Fibroblast of skin of abdomen (primary cell): ENCODE data around the gene LRGUK.
"Not testable (repeated sequence)": the region's sequence is repeated elsewhere in the genome, so short reads cannot be mapped to it uniquely, and the experiment has no call there.

Experiments used
- DNase-seq: peaks from one replicate; pipeline ENCODE4 v3.0.0-alpha.2; 2013

Gene LRGUK

DNA sequence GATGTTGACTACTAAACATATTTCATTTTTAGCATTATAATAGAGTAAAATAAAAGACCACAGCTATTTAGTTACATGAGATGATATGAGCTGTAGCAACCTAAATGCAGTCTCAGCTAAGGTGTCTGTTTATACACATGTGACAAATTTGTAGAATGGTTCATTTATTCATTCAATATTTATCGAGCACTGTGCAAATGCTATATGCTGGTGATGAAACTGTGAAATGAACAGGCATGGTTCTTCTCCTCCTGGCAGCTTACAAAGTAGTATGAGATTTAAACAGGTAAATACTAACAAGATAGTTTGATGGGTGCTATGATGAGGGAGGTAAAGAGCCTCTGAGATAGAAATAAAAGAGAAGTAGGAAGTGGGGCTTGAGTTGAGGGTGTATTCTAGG is 60.8 kb downstream of the LRGUK start:
- DNase-seq, result no peak

DNA sequence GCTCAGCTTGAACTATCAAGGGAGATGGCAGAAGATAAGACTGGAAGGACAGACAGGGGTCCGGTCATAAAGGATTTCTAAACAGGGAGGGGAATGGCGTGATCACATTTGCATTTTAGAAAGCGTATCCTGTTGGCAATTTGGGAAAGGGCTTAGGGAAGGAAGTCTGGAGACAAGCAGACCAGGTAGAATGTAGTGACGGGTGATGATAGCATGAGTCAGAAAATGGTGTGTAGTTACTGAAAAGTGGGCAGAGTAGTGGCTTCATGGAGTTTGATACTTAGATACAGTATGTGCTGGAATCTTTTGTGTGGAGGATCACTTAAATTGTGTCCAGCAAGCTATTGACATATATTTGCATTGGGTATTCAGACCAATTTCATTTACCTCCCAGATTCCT is 61.2 kb downstream of the LRGUK start:
- DNase-seq, result no peak

DNA sequence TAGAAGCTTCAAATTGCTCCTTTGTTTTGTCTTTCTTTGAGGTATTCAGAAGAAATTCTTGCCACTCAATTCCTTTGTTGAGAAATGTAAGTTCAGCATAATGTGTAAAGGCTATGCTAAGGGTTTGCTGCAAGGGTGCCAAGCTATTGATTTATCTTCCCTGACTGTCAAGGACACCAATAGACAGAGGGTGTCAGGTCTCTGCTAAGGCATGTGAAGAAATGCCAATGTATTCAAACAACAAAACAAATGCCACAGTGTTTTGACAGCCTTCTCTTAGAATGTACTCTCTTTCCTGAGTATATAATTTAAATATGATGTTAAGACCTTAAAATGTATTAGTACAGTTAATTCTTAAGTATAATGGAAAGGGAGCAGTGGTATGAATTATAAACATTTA is 62.4 kb downstream of the LRGUK start:
- no peak for DNase-seq

DNA sequence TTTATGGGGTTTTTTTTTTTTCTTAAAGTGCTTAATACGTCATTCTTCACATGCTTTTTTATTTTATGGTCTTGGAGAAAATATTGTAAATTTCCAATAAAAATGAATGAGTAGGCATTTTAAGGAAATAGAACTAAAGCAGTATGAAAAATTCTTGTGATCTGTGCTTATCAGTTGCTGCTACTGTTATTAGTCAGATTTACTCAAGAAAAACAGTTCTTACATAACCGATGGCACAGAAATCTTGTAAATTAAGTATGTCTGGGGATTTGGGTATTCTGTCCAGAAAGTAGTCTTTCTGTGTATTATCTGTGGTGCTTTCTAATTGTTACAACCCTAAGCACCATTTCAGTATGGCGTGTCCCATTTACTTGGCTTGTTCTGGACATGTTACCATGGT is 64.7 kb downstream of the LRGUK start:
- no peak for DNase-seq

DNA sequence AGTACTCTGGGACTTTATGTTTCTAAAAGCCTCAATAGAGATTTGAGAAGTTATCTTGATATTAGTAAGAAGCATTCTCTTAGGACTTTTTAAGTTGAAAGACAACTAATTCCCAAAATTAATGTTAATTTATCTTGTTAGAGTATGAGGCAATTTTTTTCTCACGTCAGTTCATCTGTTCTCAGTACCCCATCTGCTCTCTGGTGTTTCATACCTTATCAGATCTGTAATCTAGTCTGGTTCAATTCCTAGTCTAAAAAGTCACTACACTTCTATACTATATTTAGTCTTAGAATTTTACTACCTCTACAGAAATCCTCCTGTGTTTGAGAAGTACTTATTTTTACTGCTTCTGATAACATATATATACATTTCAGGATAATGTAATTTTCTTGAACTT is 66.1 kb downstream of the LRGUK start:
- no peak for DNase-seq

DNA sequence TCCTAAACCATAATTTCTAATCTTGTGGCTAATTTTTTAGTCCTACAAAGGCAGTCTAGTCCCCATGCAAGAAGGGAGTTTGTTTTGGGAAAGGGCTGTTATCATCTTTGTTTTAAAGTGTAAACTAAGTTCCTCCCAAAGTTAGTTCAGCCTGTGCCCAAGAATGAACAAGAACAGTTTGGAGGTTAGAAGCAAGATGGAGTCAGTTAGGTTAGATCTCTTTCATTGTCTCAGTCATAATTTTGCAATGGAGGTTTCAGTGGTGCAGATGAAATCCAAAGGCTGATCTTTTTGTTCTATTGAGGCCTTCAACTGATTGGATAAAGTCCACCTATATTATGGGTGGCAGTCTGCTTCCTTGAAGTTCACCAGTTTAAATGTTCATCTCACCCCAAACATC is 68.1 kb downstream of the LRGUK start:
- no peak for DNase-seq

- no peak for DNase-seq
These were observed 69.3 kb downstream of the LRGUK start for GRCh38 chr7:134196439-134196838.

DNA sequence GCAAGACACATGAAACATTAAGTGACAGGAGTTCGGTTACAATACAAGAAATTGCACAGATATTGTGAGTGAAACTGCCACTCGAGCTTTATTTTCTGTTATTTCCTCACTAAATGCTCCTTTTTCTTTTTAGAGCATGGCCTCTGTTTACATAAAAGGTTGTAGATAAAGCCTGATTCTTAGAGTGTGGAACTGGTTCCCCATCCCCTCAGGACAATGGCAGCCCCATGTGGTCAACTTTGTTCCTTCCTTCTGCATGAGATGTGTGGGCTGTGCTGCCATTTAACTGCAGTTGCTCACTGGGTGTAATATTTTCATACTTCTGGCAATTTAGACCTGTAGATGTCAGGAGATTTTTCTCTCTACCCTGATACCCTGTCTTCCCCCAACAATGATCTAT is 70.2 kb downstream of the LRGUK start:
- DNase-seq, result no peak

- no peak for DNase-seq
These were observed 73.8 kb downstream of the LRGUK start for GRCh38 chr7:134200970-134201369.

GRCh38 chr7:134201569-134202261 is 74.6 kb downstream of the LRGUK start:
- no peak for DNase-seq

GRCh38 chr7:134203186-134203889 is 76.2 kb downstream of the LRGUK start:
- no peak for DNase-seq

- no peak for DNase-seq
These were observed 82.3 kb downstream of the LRGUK start for GRCh38 chr7:134209322-134210015.

DNA sequence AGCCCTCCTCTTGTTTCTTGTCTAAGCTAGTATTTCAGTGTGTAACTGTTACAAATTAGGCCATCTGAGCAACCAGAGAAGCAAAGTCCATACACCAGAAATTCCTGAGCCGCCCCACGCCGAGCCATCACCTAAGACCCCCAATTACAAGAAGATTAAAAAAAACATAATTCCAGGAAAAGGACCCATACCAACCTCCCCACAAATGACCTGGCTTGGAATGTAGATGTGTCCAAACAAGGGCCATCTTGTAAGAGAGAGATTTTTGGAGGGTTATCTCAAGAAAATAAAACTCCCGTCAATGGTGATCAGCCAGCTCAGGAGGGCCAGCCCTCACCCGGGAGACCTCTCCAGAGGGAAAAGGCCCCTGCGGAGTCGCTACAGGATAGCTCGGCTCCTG is 83.1 kb downstream of the LRGUK start:
- DNase-seq, result no peak

DNA sequence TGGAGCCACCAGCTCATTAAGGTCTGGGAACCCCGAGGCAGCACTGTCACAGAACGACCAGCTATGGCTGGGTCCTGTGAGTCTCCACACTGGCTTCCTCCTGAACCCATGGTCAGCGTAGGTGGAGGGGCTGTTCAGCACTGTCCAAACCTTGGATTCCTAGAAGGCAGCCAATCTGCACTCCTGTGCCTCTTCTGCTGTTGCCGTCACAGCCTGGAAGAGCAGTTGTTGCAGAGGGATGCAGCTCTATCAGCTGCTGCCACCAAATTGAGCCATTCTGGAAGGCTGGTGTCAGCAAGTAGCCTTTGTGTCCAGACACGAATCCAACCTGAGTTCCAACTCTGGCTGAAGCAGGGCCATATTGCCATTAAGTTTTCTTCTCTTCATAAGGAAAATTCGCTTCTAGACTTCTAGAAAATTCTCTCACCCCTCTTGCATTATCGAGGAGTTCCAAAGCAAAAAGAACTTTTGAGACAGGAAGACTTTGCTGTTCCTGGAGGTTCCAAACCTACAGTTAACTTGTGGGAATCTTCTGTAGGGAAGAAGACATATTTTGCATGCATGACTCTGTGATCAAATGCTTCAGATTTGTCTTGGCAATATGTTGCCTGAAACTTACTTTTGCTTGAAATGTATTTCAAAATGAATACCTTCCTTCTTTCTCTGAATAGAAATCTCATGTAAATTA is 84.0 kb downstream of the LRGUK start:
- DNase-seq, result no peak

DNA sequence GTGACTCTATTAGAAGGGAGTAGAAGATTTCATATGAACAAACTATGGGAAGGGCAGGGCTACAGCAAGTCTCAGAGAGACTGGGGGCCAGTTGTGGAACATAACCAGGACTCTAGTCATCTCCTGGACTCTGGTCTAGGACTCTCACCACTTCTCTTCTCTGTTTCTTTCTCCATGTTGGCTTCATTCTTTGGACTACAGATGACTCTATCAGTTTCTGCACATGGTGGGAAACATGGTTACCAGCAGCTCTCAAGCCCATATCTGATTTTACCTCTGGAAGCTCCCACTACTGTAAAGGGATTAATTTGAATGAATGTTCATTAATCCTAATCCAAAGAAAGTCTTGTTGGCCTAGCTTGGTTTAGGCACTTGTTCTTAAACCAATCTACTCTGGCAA is 84.7 kb downstream of the LRGUK start:
- no peak for DNase-seq

GRCh38 chr7:134212576-134213546 is 85.7 kb downstream of the LRGUK start:
- no peak for DNase-seq

DNA sequence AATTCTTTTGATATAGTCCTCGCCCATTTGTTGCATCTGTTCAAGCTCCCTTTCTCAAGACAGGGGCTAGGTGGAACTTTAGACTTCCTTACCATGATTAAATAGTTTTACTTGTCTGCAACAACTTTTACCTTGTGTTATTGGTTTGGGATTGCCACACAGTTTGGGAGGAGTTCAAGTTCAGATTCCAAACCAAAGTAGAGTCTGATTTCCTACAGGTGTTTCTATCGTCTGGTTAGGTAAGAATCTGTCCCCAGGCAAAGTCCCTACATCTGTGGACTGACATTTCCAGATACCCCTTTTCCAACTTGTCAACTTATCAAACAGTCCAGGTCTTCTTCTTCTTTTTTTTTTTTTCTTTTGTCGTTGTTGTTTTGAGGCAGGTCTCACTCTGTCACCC is 93.1 kb downstream of the LRGUK start:
- DNase-seq, result no peak

GRCh38 chr7:134231296-134231695 is 104.2 kb downstream of the LRGUK start:
- DNase-seq, result not testable (repeated sequence)

- DNase-seq, result no peak
These were observed 107.1 kb downstream of the LRGUK start for GRCh38 chr7:134234216-134234615.

DNA sequence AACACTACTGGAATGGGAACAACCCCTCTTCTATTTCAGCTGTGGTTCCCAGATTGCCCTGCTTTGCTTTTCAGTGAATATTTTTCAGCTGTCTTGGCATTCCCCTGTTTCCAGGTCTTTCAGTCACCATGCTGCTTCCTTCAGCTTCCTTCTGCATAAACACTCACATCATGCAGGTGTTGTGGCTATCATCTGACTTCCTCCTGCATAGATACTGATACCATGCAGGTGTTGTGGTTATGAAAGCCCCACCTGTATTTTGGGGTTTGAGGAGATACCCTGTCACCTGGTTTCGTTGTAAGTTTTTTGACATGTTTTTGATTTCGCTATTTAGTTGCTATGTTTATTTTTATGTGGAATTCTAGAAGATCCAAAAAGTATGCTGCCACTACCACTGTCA is 118.1 kb downstream of the LRGUK start:
- no peak for DNase-seq

- DNase-seq, result no peak
These were observed 119.2 kb downstream of the LRGUK start for GRCh38 chr7:134246347-134246746.

GRCh38 chr7:134246761-134247160 is 119.6 kb downstream of the LRGUK start:
- DNase-seq, result no peak
